ENCODE data around the gene FOXN1.
A peak's percentile ranks its signal among the peaks of the same experiment; 100 is the strongest.

FOXN1 gene

GRCh38 chr17:28570716-28571360, 64.7 kb downstream of the FOXN1 start:
- H3K4me3 ChIP-seq, result peak overlapping the region; percentile 92
- TF ChIP-seq, protein P1, sequence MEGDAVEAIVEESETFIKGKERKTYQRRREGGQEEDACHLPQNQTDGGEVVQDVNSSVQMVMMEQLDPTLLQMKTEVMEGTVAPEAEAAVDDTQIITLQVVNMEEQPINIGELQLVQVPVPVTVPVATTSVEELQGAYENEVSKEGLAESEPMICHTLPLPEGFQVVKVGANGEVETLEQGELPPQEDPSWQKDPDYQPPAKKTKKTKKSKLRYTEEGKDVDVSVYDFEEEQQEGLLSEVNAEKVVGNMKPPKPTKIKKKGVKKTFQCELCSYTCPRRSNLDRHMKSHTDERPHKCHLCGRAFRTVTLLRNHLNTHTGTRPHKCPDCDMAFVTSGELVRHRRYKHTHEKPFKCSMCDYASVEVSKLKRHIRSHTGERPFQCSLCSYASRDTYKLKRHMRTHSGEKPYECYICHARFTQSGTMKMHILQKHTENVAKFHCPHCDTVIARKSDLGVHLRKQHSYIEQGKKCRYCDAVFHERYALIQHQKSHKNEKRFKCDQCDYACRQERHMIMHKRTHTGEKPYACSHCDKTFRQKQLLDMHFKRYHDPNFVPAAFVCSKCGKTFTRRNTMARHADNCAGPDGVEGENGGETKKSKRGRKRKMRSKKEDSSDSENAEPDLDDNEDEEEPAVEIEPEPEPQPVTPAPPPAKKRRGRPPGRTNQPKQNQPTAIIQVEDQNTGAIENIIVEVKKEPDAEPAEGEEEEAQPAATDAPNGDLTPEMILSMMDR (IDR thresholded peaks at IDR 0.05), result no peak
- no peak for DNase-seq (ENCODE audit: low spot score)
- peak overlapping the region; percentile 59 to 77 for H3K27ac ChIP-seq

- peak within 1 kb of the TSS; percentile 92 for H3K4me3 ChIP-seq
- peak; percentile 96 for DNase-seq (ENCODE audit: low spot score)
- TF ChIP-seq, protein P1 (IDR thresholded peaks at IDR 0.05), result no peak
- H3K27ac ChIP-seq, result peak within 1 kb of the TSS; percentile 59 to 77
Observed at GRCh38 chr17:28571361-28572122, 65.4 kb downstream of the FOXN1 start, which contains the start of gene PIGS. TSS of gene PIGS (minus strand) at chr17:28571524. CDS start at chr17:28571496, 28 bp downstream.

DNA sequence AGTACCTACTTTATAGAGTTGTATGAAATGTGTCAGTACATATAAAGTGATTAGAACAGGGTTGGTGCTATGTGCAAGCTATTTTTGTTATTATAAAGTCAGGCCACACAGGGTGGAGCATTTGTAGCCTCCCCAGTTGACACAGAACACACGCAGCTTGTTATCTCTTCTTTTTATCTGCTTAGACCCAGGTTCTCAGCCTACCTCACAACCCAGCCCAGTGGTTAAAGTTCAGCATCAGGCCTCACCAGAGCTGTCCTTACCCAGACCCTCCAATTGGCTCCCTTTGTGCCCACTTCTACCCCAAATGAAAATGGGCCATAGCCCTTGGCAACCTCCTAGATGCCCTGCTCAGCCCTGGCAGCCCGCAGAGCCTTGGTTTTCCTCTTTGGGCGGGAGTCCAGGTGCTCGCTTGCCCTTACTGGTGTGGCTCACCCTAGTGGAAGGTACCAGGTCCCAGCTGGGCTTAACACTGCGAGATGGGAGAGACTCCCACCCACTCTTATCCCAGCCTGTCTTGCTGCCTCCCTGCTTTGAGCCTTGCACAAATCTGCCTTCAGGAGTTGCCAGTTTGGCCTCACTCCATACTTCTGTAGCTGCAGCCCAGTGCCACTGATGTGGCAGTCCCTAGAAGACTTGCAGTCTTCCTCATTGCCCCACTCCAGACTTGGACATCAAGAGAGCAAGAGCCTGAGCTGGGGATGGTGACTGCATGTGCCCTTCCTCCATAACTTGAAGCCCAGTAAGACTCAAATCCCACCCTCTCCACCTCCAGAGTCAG, 66.3 kb downstream of the FOXN1 start:
- H3K27ac ChIP-seq, result peak overlapping the region in 1 of 2 donors; percentile 77
- DNase-seq (ENCODE audit: low spot score), result no peak
- H3K4me3 ChIP-seq, result peak overlapping the region; percentile 92
- TF ChIP-seq, protein P1 (IDR thresholded peaks at IDR 0.05), result no peak

DNA sequence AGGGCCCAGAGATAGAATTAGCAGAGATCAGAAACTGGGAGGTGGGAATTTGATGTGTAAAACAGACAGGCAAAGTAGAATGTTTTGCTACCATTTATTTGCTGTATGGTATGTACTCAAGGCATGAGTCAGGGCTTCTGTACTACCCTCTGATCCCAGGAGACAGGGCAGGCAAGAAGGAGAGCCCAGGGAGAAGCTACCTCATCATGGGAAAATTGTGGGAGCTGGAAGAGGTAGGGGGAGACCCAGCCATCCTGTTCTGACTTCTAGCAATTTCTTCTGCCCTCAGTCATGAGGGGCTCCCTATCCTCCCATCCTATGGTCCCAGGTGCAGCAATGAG, 66.9 kb downstream of the FOXN1 start:
- TF ChIP-seq, protein P1 (IDR thresholded peaks at IDR 0.05), result no peak
- no peak overlapping the region for H3K4me3 ChIP-seq
- no peak overlapping the region for H3K27ac ChIP-seq
- no peak for DNase-seq (ENCODE audit: low spot score)

DNA sequence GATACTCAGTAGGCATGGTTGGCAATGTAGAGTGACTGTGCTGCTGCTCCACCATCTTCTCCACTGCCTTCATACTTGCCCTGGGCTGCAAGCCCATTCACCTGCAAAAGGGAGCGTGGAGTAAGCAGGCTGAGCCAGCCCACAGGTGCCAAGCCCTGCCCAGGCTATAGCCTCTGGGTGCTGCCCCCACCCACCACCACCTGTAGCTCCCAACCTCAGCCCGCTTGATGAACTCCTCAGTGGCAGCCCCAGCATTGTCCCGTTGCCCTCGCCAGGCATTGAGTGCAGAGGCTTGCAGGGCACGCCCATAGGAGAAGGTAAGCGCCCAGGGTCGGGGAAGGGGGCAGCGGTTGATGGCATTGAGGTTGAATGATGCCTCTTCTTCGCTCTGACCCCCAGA, 67.4 kb downstream of the FOXN1 start:
- no peak overlapping the region for H3K27ac ChIP-seq
- DNase-seq (ENCODE audit: low spot score), result peak; percentile 66
- TF ChIP-seq, protein P1 (IDR thresholded peaks at IDR 0.05), result no peak
- no peak overlapping the region for H3K4me3 ChIP-seq

GRCh38 chr17:28573966-28574480, 67.9 kb downstream of the FOXN1 start:
- peak; percentile 64 for DNase-seq (ENCODE audit: low spot score)
- H3K27ac ChIP-seq, result no peak overlapping the region
- H3K4me3 ChIP-seq, result no peak overlapping the region
- TF ChIP-seq, protein P1 (IDR thresholded peaks at IDR 0.05), result no peak
